RCC 7860 (cell line): ENCODE data around the gene FUBP1.
"Not testable (repeated sequence)": the region's sequence is repeated elsewhere in the genome, so short reads cannot be mapped to it uniquely, and the experiment has no call there.

Experiments
- DNase-seq: peaks from one replicate; pipeline ENCODE4 v3.0.0-alpha.2; 2015; ENCODE audit warnings: low spot score
- FAIRE-seq: peaks from 2 replicates; lab custom pipeline; 2012; peaks lifted over from hg19 to GRCh38; lab: Jason Lieb, UNC

The FUBP1 gene

GRCh38 chr1:77978969-77979876 is at the start of gene FUBP1:
Gene FUBP1, minus strand, starts transcription at chr1:77979072. Its CDS starts 68 bp downstream, at chr1:77979004.
- FAIRE-seq, result peak; percentile 90

GRCh38 chr1:78021134-78021533 is 42.3 kb upstream of the FUBP1 start:
- DNase-seq, FAIRE-seq: not testable (repeated sequence)

More at GRCh38 chr1:77978969-77979876, at the start of gene FUBP1:
- peak; percentile 98 for DNase-seq

GRCh38 chr1:78019024-78019423 is 40.2 kb upstream of the FUBP1 start:
- FAIRE-seq, result no peak
- no peak for DNase-seq

DNA sequence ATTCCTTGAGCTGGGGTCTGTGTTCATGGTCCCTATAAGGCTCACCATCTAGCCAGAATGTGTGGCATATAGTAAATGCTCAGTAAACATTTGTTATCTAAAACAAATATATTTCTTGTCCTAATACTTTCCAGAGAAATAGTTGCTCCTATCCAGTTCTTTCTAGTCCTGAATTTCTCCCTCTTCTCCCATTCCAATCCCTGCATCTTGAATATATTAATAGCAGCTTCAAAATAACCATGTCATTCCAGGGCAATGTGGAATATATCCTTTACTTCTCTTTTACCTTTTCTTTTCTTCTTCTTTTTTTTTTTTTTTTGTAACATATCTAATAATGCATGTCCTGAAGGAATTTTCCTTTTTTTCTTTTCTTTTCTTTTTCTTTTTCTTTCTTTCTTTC is 36.3 kb upstream of the FUBP1 start:
- DNase-seq (no peak), FAIRE-seq (no peak)

GRCh38 chr1:78011050-78011449 is 32.2 kb upstream of the FUBP1 start:
- peak; percentile 31 for FAIRE-seq

GRCh38 chr1:78009836-78010235 is 31.0 kb upstream of the FUBP1 start:
- DNase-seq, result no peak
- peak; percentile 11 for FAIRE-seq

More at GRCh38 chr1:78011050-78011449, 32.2 kb upstream of the FUBP1 start:
- DNase-seq, result no peak

GRCh38 chr1:78009276-78009675 is 30.4 kb upstream of the FUBP1 start:
- DNase-seq, result no peak
- FAIRE-seq, result no peak

GRCh38 chr1:78007677-78008341 is 28.9 kb upstream of the FUBP1 start:
- DNase-seq, result no peak
- FAIRE-seq, result no peak

- no peak for FAIRE-seq
- no peak for DNase-seq
Measured at GRCh38 chr1:78006521-78006920, 27.6 kb upstream of the FUBP1 start.

DNA sequence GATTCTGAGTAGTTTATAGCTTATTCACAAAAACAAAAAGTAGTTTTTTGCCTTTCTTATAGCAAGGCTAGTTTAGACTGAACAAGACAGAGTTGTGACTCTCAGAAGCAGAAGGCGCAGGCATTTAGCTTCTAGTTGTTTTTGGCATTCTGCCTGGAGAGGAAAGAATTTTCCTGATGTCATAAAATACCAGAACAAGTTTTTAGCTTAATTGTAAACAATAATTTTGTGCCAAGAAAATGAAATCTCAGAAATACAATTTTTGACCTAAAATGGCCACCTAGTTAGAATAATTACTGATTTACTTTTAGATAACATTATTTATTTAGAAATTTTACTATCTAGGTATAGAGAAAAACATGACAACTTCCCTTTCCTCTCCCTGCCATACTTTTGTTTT is 26.9 kb upstream of the FUBP1 start:
- FAIRE-seq, result peak; percentile 85
- peak; percentile 68 for DNase-seq

GRCh38 chr1:78005448-78005722 is 26.5 kb upstream of the FUBP1 start:
- no peak for FAIRE-seq
- DNase-seq, result no peak

DNA sequence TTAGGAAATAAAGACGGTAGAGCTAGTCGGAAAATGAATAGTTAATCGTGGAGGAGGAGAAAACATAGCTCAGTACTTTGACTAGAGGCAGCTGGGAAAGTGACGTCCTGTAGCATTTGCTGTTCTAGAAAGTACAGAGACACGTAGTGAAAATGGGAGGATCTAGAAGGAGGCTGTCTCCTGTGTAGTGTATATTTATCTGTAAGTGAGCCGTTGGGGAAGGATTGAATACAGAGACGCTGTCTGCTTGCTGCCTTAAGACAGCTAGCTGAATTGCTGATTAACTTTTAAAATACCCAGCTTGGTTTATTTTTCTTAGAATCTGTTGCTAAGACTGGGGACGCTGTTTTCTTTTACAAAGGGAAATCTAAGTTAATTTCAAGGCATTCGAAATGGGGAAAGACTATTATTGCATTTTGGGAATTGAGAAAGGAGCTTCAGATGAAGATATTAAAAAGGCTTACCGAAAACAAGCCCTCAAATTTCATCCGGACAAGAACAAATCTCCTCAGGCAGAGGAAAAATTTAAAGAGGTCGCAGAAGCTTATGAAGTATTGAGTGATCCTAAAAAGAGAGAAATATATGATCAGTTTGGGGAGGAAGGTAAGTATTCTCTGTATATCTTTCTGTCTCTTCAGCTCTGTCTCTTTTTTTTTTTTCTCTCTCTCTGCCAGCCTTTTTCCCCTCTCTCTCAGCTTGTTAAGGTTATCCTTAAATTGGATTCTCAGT is 26.0 kb upstream of the FUBP1 start, which contains the start of gene DNAJB4:
DNAJB4 (plus strand) TSS at position 221 of the 729 bp plus-strand sequence; CDS start at position 393, 172 bp downstream.
- DNase-seq (peak; percentile 98), FAIRE-seq (peak; percentile 95)

DNA sequence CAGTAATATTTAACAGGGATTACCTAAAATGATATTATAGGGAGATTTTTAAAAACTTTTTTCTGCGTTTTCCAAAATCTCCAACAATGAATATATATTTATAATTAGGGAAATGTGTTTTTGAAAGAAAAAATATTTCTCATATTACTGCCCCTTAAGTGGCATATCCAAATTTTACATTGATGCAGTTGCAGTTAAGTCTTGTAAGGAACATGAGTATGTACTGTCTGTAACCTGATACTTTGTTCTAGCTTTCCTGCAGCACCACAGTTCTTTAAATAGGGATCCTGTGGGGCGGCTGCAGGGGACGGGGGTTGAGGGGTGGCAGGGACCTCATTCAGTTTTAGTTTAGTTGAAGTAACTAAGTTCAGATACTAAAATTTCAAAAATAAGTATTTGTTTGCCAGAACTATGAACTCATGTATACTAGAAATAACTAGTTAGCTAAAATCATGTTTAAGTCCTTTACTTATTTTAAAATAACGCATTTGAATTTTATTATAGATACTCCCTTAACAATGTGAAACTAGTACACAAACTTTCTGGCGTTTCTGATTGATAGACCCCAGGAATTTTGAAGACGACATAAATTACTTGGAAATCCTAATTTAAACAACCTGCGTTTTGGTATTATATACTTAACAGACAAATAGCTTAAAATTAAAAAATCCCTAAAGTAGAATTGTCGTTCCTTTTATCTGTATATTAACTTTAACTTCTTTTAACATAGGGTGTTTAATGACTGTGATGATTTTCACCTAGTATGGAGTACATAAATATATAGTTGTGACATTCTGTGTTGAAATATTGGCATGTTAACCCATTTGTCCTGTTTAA is 25.2 kb upstream of the FUBP1 start:
- DNase-seq (peak; percentile 90), FAIRE-seq (no peak)

DNA sequence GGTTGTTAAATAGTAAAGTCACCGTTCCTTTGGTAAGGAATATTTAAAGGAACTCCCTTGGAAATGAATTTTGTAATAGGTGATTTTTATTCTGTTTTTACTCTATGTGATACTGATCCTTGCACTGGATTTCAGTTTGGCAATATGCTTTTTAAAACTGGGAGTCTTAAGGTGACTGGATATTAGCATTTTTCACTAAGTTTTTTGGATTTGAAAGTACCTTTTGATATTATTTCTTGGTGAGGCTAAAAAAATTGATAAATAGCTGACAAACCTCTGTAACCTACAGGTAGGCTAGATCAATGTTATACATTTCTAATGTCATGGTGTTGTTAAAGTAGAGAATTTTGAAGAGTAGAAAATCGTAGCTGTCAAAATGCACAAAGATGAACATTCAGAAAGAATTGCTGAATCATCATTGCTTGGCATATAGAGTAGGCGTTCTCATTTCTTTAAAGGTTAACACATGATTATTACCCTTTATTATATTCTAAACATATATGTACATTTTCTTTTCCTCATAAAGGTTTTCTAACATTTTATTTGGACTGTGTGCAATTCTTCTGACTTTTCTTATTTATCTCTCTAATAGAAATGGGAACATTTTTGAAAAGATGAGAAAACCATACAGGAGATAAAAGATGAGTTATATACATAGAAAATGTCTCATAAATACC is 24.3 kb upstream of the FUBP1 start:
- DNase-seq, result no peak
- no peak for FAIRE-seq

- not testable (repeated sequence) for FAIRE-seq, DNase-seq
Measured at GRCh38 chr1:78000536-78000935, 21.7 kb upstream of the FUBP1 start.

GRCh38 chr1:77996734-77997133 is 17.9 kb upstream of the FUBP1 start:
- no peak for FAIRE-seq
- no peak for DNase-seq

GRCh38 chr1:77994117-77994705 is 15.3 kb upstream of the FUBP1 start:
- no peak for FAIRE-seq

GRCh38 chr1:77991638-77992037 is 12.8 kb upstream of the FUBP1 start:
- FAIRE-seq (no peak), DNase-seq (no peak)

More at GRCh38 chr1:77994117-77994705, 15.3 kb upstream of the FUBP1 start:
- no peak for DNase-seq

- FAIRE-seq (no peak), DNase-seq (no peak)
Measured at GRCh38 chr1:77990629-77991204, 11.8 kb upstream of the FUBP1 start.
